ENCODE measurements around the gene RETSAT.

The RETSAT gene

GRCh38 chr2:85354286-85355072, at the start of gene RETSAT, which contains the start of gene ELMOD3:
TSS of gene RETSAT (minus strand) at chr2:85354528. CDS start at chr2:85354507, 21 bp downstream.
TSS of gene ELMOD3 (plus strand) at chr2:85354769. CDS start at chr2:85357199, 2,430 bp downstream.
- TF ChIP-seq CTCF (IDR thresholded peaks at IDR 0.05; ENCODE audit: low read length, missing control alignments): no peak
- H3K4me3 ChIP-seq (replicated peaks; ENCODE audit: low read depth, low read length): peak within 1 kb of the TSS; percentile 97
- peak; percentile 100 for DNase-seq (ENCODE audit: low read depth)

DNA sequence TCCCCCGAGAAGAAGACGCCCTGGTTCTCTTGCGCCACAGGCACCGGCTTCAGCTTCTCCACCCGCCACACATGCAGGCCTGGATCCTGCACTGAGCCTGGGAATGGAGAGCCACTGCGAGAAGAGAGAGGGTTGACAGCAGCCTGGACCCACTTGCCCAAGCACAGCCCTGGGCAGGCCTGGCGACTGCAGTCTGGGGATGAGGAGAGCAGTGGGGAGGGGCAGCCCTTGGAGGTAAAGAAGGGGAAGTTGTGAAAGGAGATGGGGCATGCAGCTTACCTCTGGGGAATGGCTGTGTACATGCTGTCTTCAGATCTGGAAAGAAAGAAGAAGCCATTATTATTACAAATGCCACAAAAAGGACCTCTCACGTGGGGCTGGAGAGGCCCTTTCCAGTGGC, 47.5 kb upstream of the RETSAT start:
- no peak overlapping the region for H3K4me3 ChIP-seq (replicated peaks; ENCODE audit: low read depth, low read length)

DNA sequence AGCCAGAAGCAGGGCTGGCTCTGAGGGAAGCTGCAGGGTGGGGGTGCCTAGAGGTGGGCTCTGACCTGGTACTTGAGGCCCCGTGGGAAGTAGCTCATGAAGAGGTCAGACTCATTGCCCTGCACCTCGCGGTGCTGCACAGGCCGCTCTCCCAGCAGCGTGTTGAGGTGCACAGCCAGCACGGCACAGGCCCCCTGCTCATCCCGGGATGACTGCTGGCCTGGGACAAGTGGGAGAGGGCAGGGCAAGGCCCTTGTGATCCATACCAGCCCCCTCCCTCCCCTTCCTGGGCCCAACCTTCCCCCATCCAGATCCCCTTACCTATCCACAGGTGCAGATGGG, 47.1 kb upstream of the RETSAT start:
- no peak for TF ChIP-seq CTCF (IDR thresholded peaks at IDR 0.05; ENCODE audit: low read length, missing control alignments)
- DNase-seq (ENCODE audit: low read depth): no peak
- no peak overlapping the region for H3K4me3 ChIP-seq (replicated peaks; ENCODE audit: low read depth, low read length)

More for the DNA sequence above, 47.5 kb upstream of the RETSAT start:
- no peak for TF ChIP-seq CTCF (IDR thresholded peaks at IDR 0.05; ENCODE audit: low read length, missing control alignments)
- DNase-seq (ENCODE audit: low read depth): no peak

DNA sequence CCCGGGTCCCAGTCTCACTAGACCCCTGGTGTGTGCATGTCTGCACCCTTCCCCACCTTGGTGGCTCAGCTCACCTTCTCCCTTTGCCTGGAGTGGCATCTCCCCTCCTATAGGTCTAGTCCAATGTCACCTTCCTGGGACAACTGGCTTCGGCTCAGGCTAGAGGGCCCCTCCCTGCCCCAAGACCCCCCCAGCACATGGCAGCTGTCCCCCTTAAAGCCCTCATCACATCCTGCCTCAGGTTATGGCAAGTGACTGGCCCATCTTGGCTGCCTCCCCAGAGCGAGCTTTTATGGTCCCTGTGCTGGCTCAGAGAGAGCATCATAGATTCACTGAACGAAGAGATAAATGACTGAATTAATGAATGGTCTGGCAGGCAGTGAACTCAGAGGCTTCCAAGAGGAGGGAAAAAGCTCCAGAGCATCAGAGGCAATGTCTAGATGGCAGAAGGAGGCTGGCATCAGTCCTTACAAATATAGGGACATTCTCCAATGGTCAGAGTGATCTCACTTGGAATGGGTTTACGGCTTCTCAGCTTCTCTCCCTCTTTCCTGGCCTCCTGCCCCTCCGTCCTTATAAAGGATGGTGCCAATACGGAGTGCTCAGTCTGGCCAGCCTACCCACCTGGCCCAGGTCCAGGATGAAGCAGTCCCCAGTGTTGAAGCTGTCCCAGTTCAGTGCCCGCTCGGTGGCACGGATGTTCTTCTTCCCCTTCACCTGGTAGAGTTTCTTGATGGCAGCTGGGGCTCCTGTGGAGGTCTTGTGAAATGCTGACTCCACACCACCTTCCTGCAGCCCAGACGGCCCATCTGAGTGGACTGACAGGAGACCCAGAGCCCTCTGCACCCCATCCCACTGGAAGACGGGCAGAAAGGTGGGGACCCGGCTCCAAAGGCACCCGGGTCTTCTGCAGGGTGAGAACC, 46.5 kb upstream of the RETSAT start:
- no peak for TF ChIP-seq CTCF (IDR thresholded peaks at IDR 0.05; ENCODE audit: low read length, missing control alignments)
- no peak overlapping the region for H3K4me3 ChIP-seq (replicated peaks; ENCODE audit: low read depth, low read length)
- no peak for DNase-seq (ENCODE audit: low read depth)

DNA sequence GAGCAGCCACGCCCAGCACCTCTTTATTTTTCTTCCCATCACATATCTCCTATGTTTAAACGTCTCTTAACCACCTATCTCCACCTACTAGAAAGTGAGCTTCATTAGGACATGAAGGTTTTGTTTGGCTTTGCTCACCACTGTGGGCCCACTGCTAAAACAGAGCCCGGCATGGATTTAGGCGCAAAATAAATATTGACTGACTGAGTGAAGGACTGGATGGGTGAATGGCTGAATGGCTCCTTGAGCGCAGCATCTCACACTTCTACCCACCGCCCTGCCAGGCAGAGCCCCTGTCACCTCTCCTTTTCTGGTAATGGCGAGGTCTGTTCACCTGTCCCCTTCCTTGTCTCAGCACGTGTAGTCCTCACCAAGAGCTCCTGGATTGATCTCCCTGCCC, 45.7 kb upstream of the RETSAT start:
- no peak overlapping the region for H3K4me3 ChIP-seq (replicated peaks; ENCODE audit: low read depth, low read length)
- TF ChIP-seq CTCF (IDR thresholded peaks at IDR 0.05; ENCODE audit: low read length, missing control alignments): no peak
- no peak for DNase-seq (ENCODE audit: low read depth)

DNA sequence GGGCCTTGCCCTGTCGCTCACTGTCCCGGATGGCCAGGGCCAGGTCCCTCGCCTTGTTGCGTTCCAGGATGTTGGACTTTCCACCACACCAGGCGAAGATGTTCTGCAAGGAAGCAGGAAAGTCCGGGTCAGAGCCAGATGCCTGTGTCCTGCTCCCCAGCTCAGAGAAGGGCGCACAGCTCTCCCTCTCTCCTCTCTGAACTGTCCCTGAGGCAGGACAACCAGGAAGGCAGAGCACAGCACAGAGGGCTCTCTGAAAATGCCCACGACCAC, 44.8 kb upstream of the RETSAT start:
- TF ChIP-seq CTCF (IDR thresholded peaks at IDR 0.05; ENCODE audit: low read length, missing control alignments): no peak
- DNase-seq (ENCODE audit: low read depth): no peak

More for the DNA sequence above, 44.8 kb upstream of the RETSAT start:
- no peak overlapping the region for H3K4me3 ChIP-seq (replicated peaks; ENCODE audit: low read depth, low read length)

Measured in fibroblast of pulmonary artery (primary cell).